Measurements from ENCODE around the gene R3HDM2.

R3HDM2 gene

DNA sequence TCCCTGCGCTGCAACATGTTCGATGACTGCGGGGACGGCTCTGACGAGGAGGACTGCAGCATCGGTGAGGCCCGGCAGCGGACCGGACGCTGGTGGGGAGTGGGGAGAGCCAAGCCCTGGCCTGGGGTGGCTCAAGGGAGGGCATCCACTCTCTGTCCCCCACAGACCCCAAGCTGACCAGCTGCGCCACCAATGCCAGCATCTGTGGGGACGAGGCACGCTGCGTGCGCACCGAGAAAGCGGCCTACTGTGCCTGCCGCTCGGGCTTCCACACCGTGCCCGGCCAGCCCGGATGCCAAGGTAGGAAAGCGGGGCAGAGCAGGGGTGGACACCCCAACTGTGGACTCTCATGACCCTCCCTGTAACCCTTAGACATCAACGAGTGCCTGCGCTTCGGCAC is 225.7 kb downstream of the R3HDM2 start:
- DNase-seq (ENCODE audit: low read depth) = no peak
- no peak overlapping the region for H3K4me3 ChIP-seq (ENCODE audit: low read depth, low read length)
- TF ChIP-seq, protein P1, sequence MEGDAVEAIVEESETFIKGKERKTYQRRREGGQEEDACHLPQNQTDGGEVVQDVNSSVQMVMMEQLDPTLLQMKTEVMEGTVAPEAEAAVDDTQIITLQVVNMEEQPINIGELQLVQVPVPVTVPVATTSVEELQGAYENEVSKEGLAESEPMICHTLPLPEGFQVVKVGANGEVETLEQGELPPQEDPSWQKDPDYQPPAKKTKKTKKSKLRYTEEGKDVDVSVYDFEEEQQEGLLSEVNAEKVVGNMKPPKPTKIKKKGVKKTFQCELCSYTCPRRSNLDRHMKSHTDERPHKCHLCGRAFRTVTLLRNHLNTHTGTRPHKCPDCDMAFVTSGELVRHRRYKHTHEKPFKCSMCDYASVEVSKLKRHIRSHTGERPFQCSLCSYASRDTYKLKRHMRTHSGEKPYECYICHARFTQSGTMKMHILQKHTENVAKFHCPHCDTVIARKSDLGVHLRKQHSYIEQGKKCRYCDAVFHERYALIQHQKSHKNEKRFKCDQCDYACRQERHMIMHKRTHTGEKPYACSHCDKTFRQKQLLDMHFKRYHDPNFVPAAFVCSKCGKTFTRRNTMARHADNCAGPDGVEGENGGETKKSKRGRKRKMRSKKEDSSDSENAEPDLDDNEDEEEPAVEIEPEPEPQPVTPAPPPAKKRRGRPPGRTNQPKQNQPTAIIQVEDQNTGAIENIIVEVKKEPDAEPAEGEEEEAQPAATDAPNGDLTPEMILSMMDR (IDR thresholded peaks at IDR 0.05; ENCODE audit: insufficient read depth, low read depth, low read length, missing control alignments) = no peak

DNA sequence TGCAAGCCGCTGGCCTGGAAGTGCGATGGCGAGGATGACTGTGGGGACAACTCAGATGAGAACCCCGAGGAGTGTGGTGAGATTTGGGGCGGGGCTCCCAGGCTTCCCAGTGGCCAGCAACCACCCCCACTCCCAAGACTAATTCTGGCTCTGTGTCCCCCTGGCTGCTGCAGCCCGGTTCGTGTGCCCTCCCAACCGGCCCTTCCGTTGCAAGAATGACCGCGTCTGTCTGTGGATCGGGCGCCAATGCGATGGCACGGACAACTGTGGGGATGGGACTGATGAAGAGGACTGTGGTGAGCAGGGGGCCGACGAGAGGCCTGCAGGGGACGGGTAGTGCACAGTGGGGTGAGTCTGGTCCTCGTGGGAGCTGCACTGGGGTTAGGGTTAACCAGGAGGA is 226.4 kb downstream of the R3HDM2 start:
- no peak overlapping the region for H3K4me3 ChIP-seq (ENCODE audit: low read depth, low read length)
- TF ChIP-seq, protein P1 (IDR thresholded peaks at IDR 0.05; ENCODE audit: insufficient read depth, low read depth, low read length, missing control alignments) = no peak

DNA sequence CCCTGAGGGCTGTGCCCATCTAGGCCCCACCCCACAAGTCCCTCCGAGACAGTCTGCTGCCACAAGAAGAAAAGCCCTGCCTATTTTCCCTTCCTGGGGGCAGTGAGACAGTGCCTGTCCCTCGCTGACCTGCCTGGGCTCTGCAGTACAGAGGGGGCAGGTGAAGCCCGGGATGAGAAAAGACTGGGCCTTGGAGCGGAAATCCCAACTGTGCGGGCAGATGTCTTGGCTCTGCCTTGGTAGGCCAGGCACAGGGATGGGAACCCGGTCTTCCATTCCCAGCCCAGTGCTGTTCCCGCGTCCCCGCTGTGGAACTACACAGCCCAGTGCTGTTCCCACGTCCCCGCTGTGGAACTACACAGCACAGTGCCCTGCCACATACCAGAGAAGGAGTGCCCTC is 227.1 kb downstream of the R3HDM2 start:
- H3K4me3 ChIP-seq (ENCODE audit: low read depth, low read length) = no peak overlapping the region
- no peak for DNase-seq (ENCODE audit: low read depth)
- TF ChIP-seq, protein P1 (IDR thresholded peaks at IDR 0.05; ENCODE audit: insufficient read depth, low read depth, low read length, missing control alignments) = no peak

More for the DNA sequence above, 226.4 kb downstream of the R3HDM2 start:
- no peak for DNase-seq (ENCODE audit: low read depth)

All from GM12865 (cell line).